Fibroblast of peridontal ligament (primary cell): ENCODE measurements around the gene ZFP36L1.

ENCODE experiments used
- DNase-seq: peaks from one replicate; pipeline ENCODE4 v3.0.0-alpha.2; 2010; ENCODE audit errors: extremely low read depth

The ZFP36L1 gene

DNA sequence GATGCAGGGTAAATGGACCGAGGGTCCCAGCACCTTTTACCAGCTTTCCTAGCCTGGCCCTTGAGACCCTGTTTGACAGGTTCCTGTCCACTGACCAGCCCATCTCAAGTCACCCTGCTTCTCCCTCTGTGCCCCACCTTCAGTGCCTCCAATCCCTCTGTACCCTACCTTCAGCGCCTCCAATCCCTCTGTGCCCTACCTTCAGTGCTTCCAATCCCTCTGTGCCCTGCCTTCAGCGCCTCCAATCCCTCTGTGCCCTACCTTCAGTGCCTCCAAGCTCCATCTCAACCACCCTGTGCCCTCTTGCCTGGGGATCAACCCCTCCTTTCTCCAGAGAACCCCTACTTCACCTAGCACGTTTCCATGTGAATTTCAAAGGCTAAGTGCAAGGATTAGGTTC lies 54.3 kb downstream of the ZFP36L1 start:
- DNase-seq = no peak
